WTC11 (cell line): ENCODE measurements around the gene DPYSL5. TPM values are rescaled to one million over a fixed set of nuclear protein-coding genes. Genes with fewer than 3 reads are reported as not detected.

Experiments
- ATAC-seq: fragments of 200-7000 bp; cut with Tn5 transposase; 2 replicates; pipeline ENCODE4 v1.10.0; 2021; ENCODE audit warnings: mild to moderate bottlenecking, moderate library complexity
- CTCF ChIA-PET: fragments of 300-600 bp; sonication (Branson Sonifier 250); formaldehyde crosslinking; loops from one replicate; lab custom pipeline; 2021; ENCODE audit warnings: antibody characterized with exemption; lab: Charles Lee
- POLR2A ChIA-PET: fragments of 350-600 bp; sonication (Branson Sonifier 250); formaldehyde crosslinking; loops from one replicate; lab custom pipeline; 2021; ENCODE audit warnings: antibody characterized with exemption; lab: Charles Lee
- DNase-seq: peaks from one replicate; pipeline ENCODE4 v3.0.0; 2021; ENCODE audit warnings: low spot score
- H3K27ac Mint-ChIP-seq: 2 replicates; pipeline ENCODE4 v1.8.0; 2021; ENCODE audit warnings: mixed read lengths
- H3K27me3 Mint-ChIP-seq: 2 replicates; pipeline ENCODE4 v1.8.0; 2021; ENCODE audit warnings: low read depth, mild to moderate bottlenecking, moderate library complexity, mixed read lengths
- H3K36me3 Mint-ChIP-seq: 2 replicates; pipeline ENCODE4 v1.8.0; 2021; ENCODE audit warnings: mixed read lengths
- H3K4me1 Mint-ChIP-seq: 2 replicates; pipeline ENCODE4 v1.8.0; 2022; ENCODE audit warnings: mixed read lengths
- H3K4me3 Mint-ChIP-seq: 2 replicates; pipeline ENCODE4 v1.8.0; 2021; ENCODE audit warnings: mild to moderate bottlenecking, moderate library complexity, mixed read lengths
- H3K9me3 Mint-ChIP-seq: 2 replicates; pipeline ENCODE4 v1.8.0; 2021; ENCODE audit warnings: mixed read lengths
- ATF1 ChIP-seq: sonication (generic); formaldehyde crosslinking; IDR thresholded peaks from 2 replicates; pipeline ENCODE4 v1.8.1; 2023; ENCODE audit warnings: mild to moderate bottlenecking, moderate library complexity, missing genetic modification reagents
- CDX4 ChIP-seq: fragments of 250-450 bp; sonication (Bioruptor Pico); IDR thresholded peaks from 2 replicates; pipeline ENCODE4 v1.9.0; 2021; ENCODE audit warnings: moderate library complexity, mild to moderate bottlenecking, inconsistent platforms, borderline replicate concordance
- E2F4 ChIP-seq: sonication (generic); formaldehyde crosslinking; IDR thresholded peaks from 2 replicates; pipeline ENCODE4 v1.8.1; 2022; ENCODE audit warnings: low read depth, mild to moderate bottlenecking, moderate library complexity, missing genetic modification reagents, borderline replicate concordance
- ELF4 ChIP-seq: sonication (generic); formaldehyde crosslinking; IDR thresholded peaks from 2 replicates; pipeline ENCODE4 v1.8.1; 2022; ENCODE audit warnings: low read depth, mild to moderate bottlenecking, moderate library complexity, missing genetic modification reagents
- FOXP4 ChIP-seq: sonication (generic); formaldehyde crosslinking; IDR thresholded peaks from 2 replicates; pipeline ENCODE4 v1.8.0; 2022; ENCODE audit warnings: mild to moderate bottlenecking, missing genetic modification reagents
- GRHL2 ChIP-seq: fragments of 250-450 bp; sonication (Bioruptor Pico); IDR thresholded peaks from 2 replicates; pipeline ENCODE4 v1.8.0; 2022; ENCODE audit warnings: mild to moderate bottlenecking, moderate library complexity; ENCODE audit not compliant: insufficient replicate concordance, severe bottlenecking
- HMGA2 ChIP-seq: fragments of 250-450 bp; sonication (Bioruptor Pico); IDR thresholded peaks from 2 replicates; pipeline ENCODE4 v1.4.0; 2021; ENCODE audit warnings: mild to moderate bottlenecking, moderate library complexity
- HMGXB4 ChIP-seq: sonication (generic); formaldehyde crosslinking; IDR thresholded peaks from 2 replicates; pipeline ENCODE4 v1.8.1; 2023; ENCODE audit warnings: mild to moderate bottlenecking, moderate library complexity, missing genetic modification reagents
- MAX ChIP-seq: sonication (generic); formaldehyde crosslinking; IDR thresholded peaks from 2 replicates; pipeline ENCODE4 v1.8.0; 2022; ENCODE audit warnings: mild to moderate bottlenecking, missing genetic modification reagents
- MLX ChIP-seq: sonication (generic); formaldehyde crosslinking; IDR thresholded peaks from 2 replicates; pipeline ENCODE4 v1.8.1; 2023; ENCODE audit warnings: mild to moderate bottlenecking, missing genetic modification reagents, moderate library complexity
- MXD4 ChIP-seq: fragments of 250-450 bp; sonication (Bioruptor Pico); IDR thresholded peaks from 2 replicates; pipeline ENCODE4 v1.8.0; 2021; ENCODE audit warnings: mild to moderate bottlenecking, moderate library complexity, borderline replicate concordance
- NFE2L1 ChIP-seq: sonication (generic); formaldehyde crosslinking; IDR thresholded peaks from 2 replicates; pipeline ENCODE4 v1.8.1; 2023; ENCODE audit warnings: missing genetic modification reagents
- NFYB ChIP-seq: sonication (generic); formaldehyde crosslinking; conservative IDR thresholded peaks from 2 replicates; pipeline ENCODE4 v1.8.0; 2022; ENCODE audit warnings: low read depth, missing genetic modification reagents
- NR1H2 ChIP-seq: sonication (generic); formaldehyde crosslinking; IDR thresholded peaks from 2 replicates; pipeline ENCODE4 v1.9.0; 2021; ENCODE audit warnings: mild to moderate bottlenecking, moderate library complexity, missing genetic modification reagents
- OVOL2 ChIP-seq: fragments of 250-450 bp; sonication (Bioruptor Pico); IDR thresholded peaks from 2 replicates; pipeline ENCODE4 v1.9.0; 2021; ENCODE audit warnings: mild to moderate bottlenecking, borderline replicate concordance
- PRRX2 ChIP-seq: fragments of 250-450 bp; sonication (Bioruptor Pico); IDR thresholded peaks from 2 replicates; pipeline ENCODE4 v1.8.0; 2021; ENCODE audit warnings: mild to moderate bottlenecking
- SMAD3 ChIP-seq: sonication (generic); formaldehyde crosslinking; IDR thresholded peaks from 2 replicates; pipeline ENCODE4 v1.8.0; 2022; ENCODE audit warnings: missing genetic modification reagents, mild to moderate bottlenecking, borderline replicate concordance
- ZMAT4 ChIP-seq: fragments of 250-450 bp; sonication (Bioruptor Pico); IDR thresholded peaks from 2 replicates; pipeline ENCODE4 v1.9.0; 2021; ENCODE audit warnings: mild to moderate bottlenecking
- ZNF121 ChIP-seq: sonication (generic); formaldehyde crosslinking; IDR thresholded peaks from 2 replicates; pipeline ENCODE4 v1.8.0; 2023; ENCODE audit warnings: missing genetic modification reagents
- ZNF138 ChIP-seq: sonication (generic); formaldehyde crosslinking; conservative IDR thresholded peaks from 2 replicates; pipeline ENCODE4 v1.8.1; 2022; ENCODE audit warnings: mild to moderate bottlenecking, moderate library complexity, missing genetic modification reagents
- ZNF219 ChIP-seq: sonication (generic); formaldehyde crosslinking; IDR thresholded peaks from 2 replicates; pipeline ENCODE4 v1.8.0; 2023; ENCODE audit warnings: missing genetic modification reagents, mild to moderate bottlenecking, borderline replicate concordance
- ZNF263 ChIP-seq: sonication (generic); formaldehyde crosslinking; IDR thresholded peaks from 2 replicates; pipeline ENCODE4 v1.8.1; 2022; ENCODE audit warnings: low read depth, mild to moderate bottlenecking, moderate library complexity, missing genetic modification reagents
- ZNF281 ChIP-seq: sonication (generic); formaldehyde crosslinking; IDR thresholded peaks from 2 replicates; pipeline ENCODE4 v1.8.0; 2023; ENCODE audit warnings: mild to moderate bottlenecking, missing genetic modification reagents
- total RNA-seq: library from RNA; stranded (reverse); gene quantifications from 3 replicates; pipeline ENCODE4 v1.2.3, GENCODE V29; 2021

The DPYSL5 gene
- total RNA-seq, 1 experiment from 2014 or later = 12.1 TPM

GRCh38 chr2:26994983-26995382, 147.1 kb downstream of the DPYSL5 start:
- no peaks in the 10 kb centered on the region for H3K36me3 Mint-ChIP-seq
- ChIA-PET POLR2A (no interaction called here), CTCF (interaction anchor here (0.7 to 2.5 kb wide), 5 partner anchors 22 to 417 kb away, joined by 3 to 16 read pairs (median 7); no protein-coding TSS in a partner anchor)
- no peaks in the 10 kb centered on the region for H3K4me1 Mint-ChIP-seq
- no peak for DNase-seq
- H3K4me3 Mint-ChIP-seq = no peak overlapping the region
- no peak for ATAC-seq
- no peaks in the 10 kb centered on the region for H3K9me3 Mint-ChIP-seq
- no peak for TF ChIP-seq NR1H2
- TF ChIP-seq FOXP4 (CRISPR knock-in tag) = no peak
- TF ChIP-seq MAX (CRISPR knock-in tag) = no peak
- no peak for TF ChIP-seq ZNF121 (CRISPR knock-in tag)
- no peak for TF ChIP-seq ELF4 (CRISPR knock-in tag)
- no peak for TF ChIP-seq GRHL2 (CRISPR knock-in tag)
- no peak for TF ChIP-seq HMGXB4
- TF ChIP-seq PRRX2 (CRISPR knock-in tag) = no peak
- TF ChIP-seq NFYB (CRISPR knock-in tag) = no peak
- TF ChIP-seq MXD4 = no peak
- TF ChIP-seq MLX (CRISPR knock-in tag) = no peak
- no peak for TF ChIP-seq ZNF138 (CRISPR knock-in tag)
- no peak for TF ChIP-seq SMAD3 (CRISPR knock-in tag)
- no peak for TF ChIP-seq ZNF219 (CRISPR knock-in tag)
- no peak for TF ChIP-seq ZMAT4 (CRISPR knock-in tag)
- TF ChIP-seq OVOL2 (CRISPR knock-in tag) = no peak
- TF ChIP-seq NFE2L1 = no peak
- H3K27ac Mint-ChIP-seq = no peak overlapping the region
- H3K27me3 Mint-ChIP-seq = no peaks in the 10 kb centered on the region; the same call in 1 of the 2 replicates

GRCh38 chr2:26997394-26997793, 149.5 kb downstream of the DPYSL5 start:
- Mint-ChIP-seq H3K4me3 (no peak overlapping the region), H3K27me3 (no peaks in the 10 kb centered on the region; the same call in 1 of the 2 replicates), H3K27ac (no peak overlapping the region), H3K36me3 (no peaks in the 10 kb centered on the region), H3K9me3 (no peaks in the 10 kb centered on the region), H3K4me1 (peaks cover 6% of the 10 kb centered on the region)
- TF ChIP-seq CDX4 (CRISPR knock-in tag) (no peak), ZNF263 (CRISPR knock-in tag) (no peak), ATF1 (CRISPR knock-in tag) (no peak), E2F4 (no peak), ZNF281 (CRISPR knock-in tag) (no peak), HMGA2 (CRISPR knock-in tag) (no peak), SMAD3 (CRISPR knock-in tag) (no peak), NR1H2 (no peak)
- ChIA-PET POLR2A (interaction anchor here (0.6 kb wide), 1 partner anchor 182 kb away, joined by 5 read pairs; no protein-coding TSS in a partner anchor), CTCF (interaction anchor here (0.9 to 2.8 kb wide), 4 partner anchors 19 to 75 kb away, joined by 3 to 18 read pairs (median 8); no protein-coding TSS in a partner anchor)
- ATAC-seq (no peak), DNase-seq (no peak)
